CD14-positive monocyte (primary cell): Measurements from ENCODE around the gene ANKRD17. TPM values are rescaled to one million over a fixed set of nuclear protein-coding genes. Genes with fewer than 3 reads are reported as not detected.
"Not testable (repeated sequence)": the region's sequence is repeated elsewhere in the genome, so short reads cannot be mapped to it uniquely, and the experiment has no call there.

Source experiments
- DNase-seq, 3 donors: peaks; one replicate each; pipeline ENCODE4 v3.0.0-alpha.2; 2011 to 2022
- H2AFZ ChIP-seq: 2 replicates; pipeline ENCODE4 v1.6.0; 2012; ENCODE audit warnings: mild to moderate bottlenecking, low read depth, low read length, inconsistent platforms; ENCODE audit not compliant: insufficient read depth, poor library complexity, severe bottlenecking
- H3K27ac ChIP-seq, 2 donors: 1 replicate in 1 of 2; 2 replicates in 1 of 2; pipeline ENCODE4 v1.5.1; 2012 to 2013; ENCODE audit warnings: low read length in 2 of 2, control low read depth in 1 of 2, inconsistent platforms in 1 of 2, low read depth in 1 of 2, mild to moderate bottlenecking in 1 of 2
- H3K27me3 ChIP-seq, 2 donors: one replicate each; pipeline versions ENCODE4 v1.6.0 to v1.6.1; 2011 to 2013; ENCODE audit warnings: low read length in 2 of 2; ENCODE audit not compliant: control insufficient read depth in 2 of 2, insufficient read depth in 2 of 2
- H3K36me3 ChIP-seq, 2 donors: replicated peaks in 1 of 2; 1 replicate in 1 of 2; 2 replicates in 1 of 2; pipeline versions ENCODE4 v1.5.1 to v1.6.1; 2012 to 2013; ENCODE audit warnings: low read length in 2 of 2, control low read depth in 1 of 2, inconsistent platforms in 1 of 2, mild to moderate bottlenecking in 1 of 2; ENCODE audit not compliant: insufficient read depth in 2 of 2, control insufficient read depth in 1 of 2
- H3K4me1 ChIP-seq, 2 donors: 1 replicate in 1 of 2; 2 replicates in 1 of 2; pipeline versions ENCODE4 v1.5.1 to v1.6.1; 2012 to 2013; ENCODE audit warnings: low read length in 2 of 2, control low read depth in 1 of 2, inconsistent platforms in 1 of 2, mild to moderate bottlenecking in 1 of 2, moderate library complexity in 1 of 2; ENCODE audit not compliant: insufficient read depth in 2 of 2, control insufficient read depth in 1 of 2
- H3K4me2 ChIP-seq: replicated peaks from 2 replicates; pipeline ENCODE3; 2012; ENCODE audit warnings: low read length, moderate library complexity, mild to moderate bottlenecking; ENCODE audit not compliant: poor library complexity, severe bottlenecking; ENCODE audit errors: extremely low read depth
- H3K4me3 ChIP-seq, 3 experiments: fragments of 200-600 bp in 1 of 3; sonication (generic) in 1 of 3; replicated peaks in 1 of 3; 1 replicate in 2 of 3; 2 replicates in 1 of 3; pipeline ENCODE4 v1.5.1; 2011 to 2013; ENCODE audit warnings: low read length in 3 of 3, mild to moderate bottlenecking in 3 of 3, control low read depth in 2 of 3, low read depth in 2 of 3, inconsistent platforms in 1 of 3, moderate library complexity in 1 of 3
- H3K79me2 ChIP-seq: 2 replicates; pipeline ENCODE4 v1.6.0; 2012; ENCODE audit warnings: mild to moderate bottlenecking, control low read depth, inconsistent platforms, low read length, moderate library complexity; ENCODE audit not compliant: insufficient read depth
- H3K9ac ChIP-seq: 2 replicates; pipeline ENCODE4 v1.6.0; 2017; ENCODE audit warnings: low read length, mild to moderate bottlenecking; ENCODE audit not compliant: insufficient read depth, poor library complexity, severe bottlenecking
- H3K9me3 ChIP-seq, 2 donors: replicated peaks in 1 of 2; 1 replicate in 1 of 2; 2 replicates in 1 of 2; pipeline versions ENCODE4 v1.5.1 to v1.6.1; 2012 to 2013; ENCODE audit warnings: low read length in 2 of 2, control low read depth in 1 of 2; ENCODE audit not compliant: control insufficient read depth in 1 of 2, insufficient read depth in 1 of 2
- H4K20me1 ChIP-seq: 2 replicates; pipeline ENCODE4 v1.6.0; 2012; ENCODE audit warnings: mild to moderate bottlenecking, low read length, control low read depth, moderate library complexity; ENCODE audit not compliant: insufficient read depth
- H3K27ac Mint-ChIP-seq, 7 donors: one replicate each; pipeline ENCODE4 v1.8.0; 2020; ENCODE audit warnings: mild to moderate bottlenecking in 7 of 7, mixed read lengths in 7 of 7, moderate library complexity in 6 of 7, inconsistent platforms in 2 of 7
- H3K27me3 Mint-ChIP-seq, 3 donors: one replicate each; pipeline ENCODE4 v1.8.0; 2021 to 2022; ENCODE audit warnings: low read depth in 3 of 3, mild to moderate bottlenecking in 3 of 3, mixed read lengths in 3 of 3, moderate library complexity in 3 of 3, inconsistent platforms in 1 of 3
- H3K36me3 Mint-ChIP-seq, 2 donors: one replicate each; pipeline ENCODE4 v1.8.0; 2020; ENCODE audit warnings: mixed read lengths in 2 of 2, inconsistent platforms in 1 of 2, mild to moderate bottlenecking in 1 of 2
- H3K4me1 Mint-ChIP-seq: one replicate; pipeline ENCODE4 v1.8.0; 2020; ENCODE audit warnings: mild to moderate bottlenecking, mixed read lengths
- H3K4me3 Mint-ChIP-seq, 2 donors: one replicate each; pipeline ENCODE4 v1.8.0; 2020; ENCODE audit warnings: mild to moderate bottlenecking in 2 of 2, mixed read lengths in 2 of 2, moderate library complexity in 1 of 2
- H3K9me3 Mint-ChIP-seq, 7 donors: one replicate each; pipeline ENCODE4 v1.8.0; 2020 to 2022; ENCODE audit warnings: mixed read lengths in 7 of 7, mild to moderate bottlenecking in 6 of 7, moderate library complexity in 6 of 7, inconsistent platforms in 2 of 7
- CTCF ChIP-seq: fragments of 200-600 bp; IDR thresholded peaks from one replicate; pipeline ENCODE4 v1.8.0; 2022; ENCODE audit warnings: antibody characterized with exemption, mild to moderate bottlenecking
- WGBS: methylation state at CpG from one replicate; pipeline ENCODE4 v1.1.5; 2013; ENCODE audit warnings: missing lambda C conversion rate; ENCODE audit not compliant: insufficient coverage; 5-methylcytosine and 5-hydroxymethylcytosine counted together
- intact Hi-C, 2 donors: fragments of 100-400 bp; cut with micrococcal nuclease; formaldehyde crosslinking; loops; one replicate each; pipeline versions ENCODE4 v1.15.0 to v1.15.1; 2023
- polyA plus RNA-seq, 3 donors: library from polyadenylated mRNA; depleted of rRNA in 1 of 3; unstranded in 2 of 3; stranded (reverse) in 1 of 3; fragments of 300-500 nt in 2 of 3; fragments of >200 nt in 1 of 3; fragmentation: Illumina TruSeq in 2 of 3; gene quantifications; 1 replicate in 2 of 3; 2 replicates in 1 of 3; pipeline ENCODE4 v1.2.3, GENCODE V29; 2012 to 2021

The ANKRD17 gene
- polyA plus RNA-seq, 3 donors: 5.3 to 18.9 (median 9.0) TPM

DNA sequence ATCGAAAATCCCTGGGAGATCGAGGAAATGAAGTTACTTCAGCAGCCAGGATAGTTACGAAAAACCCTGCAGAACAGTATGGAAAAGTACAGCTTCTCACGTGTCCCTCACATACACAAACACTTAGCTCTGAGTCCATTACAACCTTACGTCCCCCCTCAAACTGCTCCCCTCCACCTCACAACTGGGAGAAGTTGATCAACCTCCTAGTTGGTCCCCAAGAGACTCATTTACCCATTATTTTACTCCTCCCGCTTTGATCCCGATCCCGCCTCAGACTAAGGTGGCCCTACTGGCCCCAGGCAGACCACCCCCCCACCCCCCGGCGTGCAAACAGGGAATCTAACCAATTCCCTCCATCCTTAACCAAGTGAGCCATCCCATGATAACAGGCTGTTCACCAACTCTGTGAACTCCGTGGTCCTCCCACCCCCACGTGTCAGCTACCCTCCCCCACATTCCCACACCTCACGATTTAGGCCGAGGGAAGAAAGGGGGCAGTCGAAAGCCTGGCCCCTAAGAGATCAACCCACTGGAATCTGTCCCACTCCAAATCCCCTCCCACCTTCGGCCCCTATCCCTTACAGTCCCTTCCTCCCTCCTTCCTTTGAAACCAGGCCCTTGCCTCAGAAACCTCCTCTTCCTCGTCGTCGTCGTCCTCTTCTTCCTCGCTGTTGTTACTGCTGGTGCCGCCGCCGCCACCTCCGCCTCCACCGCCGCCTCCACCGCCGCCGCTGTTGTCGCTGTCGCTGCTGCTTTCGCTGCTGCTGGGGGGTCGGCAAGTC lies 755 bp downstream of the ANKRD17 start:
- Mint-ChIP-seq H3K9me3 (no peaks in the 10 kb centered on the region), H3K4me1 (peaks cover 45% of the 10 kb centered on the region), H3K36me3 (peaks cover 14 to 17% of the 10 kb centered on the region in 2 donors), H3K4me3 (peak overlapping the region; percentile 98 to 99), H3K27me3 (no peaks in the 10 kb centered on the region), H3K27ac (peak overlapping the region; percentile 98 to 99 (median 99))
- H4K20me1 ChIP-seq: peaks cover 46% of the 10 kb centered on the region
- TF ChIP-seq CTCF: no peak
- H3K4me3 ChIP-seq: peak overlapping the region; percentile 76 to 87 (median 79)
- H3K4me1 ChIP-seq: peaks cover 20 to 30% of the 10 kb centered on the region in 2 donors
- H3K9me3 ChIP-seq: no peaks in the 10 kb centered on the region
- H3K79me2 ChIP-seq: peaks cover 72% of the 10 kb centered on the region
- H3K27me3 ChIP-seq: no peaks in the 10 kb centered on the region
- H3K9ac ChIP-seq: peak overlapping the region; percentile 91
- intact Hi-C loops: loop anchor here (2.0 to 5.0 kb wide), 3 partner anchors 35 to 189 kb away; partner anchors contain the start of gene COX18 (in 1 of the 2)
- H3K27ac ChIP-seq: peak overlapping the region; percentile 96 to 98
- H3K36me3 ChIP-seq: peaks cover 11 to 18% of the 10 kb centered on the region in 2 donors
- peak in 2 of 3 donors; percentile 8 to 24 for DNase-seq
- peak overlapping the region; percentile 79 for H2AFZ ChIP-seq
- WGBS: under 1% methylated on average over 32 of the region's 34 CpGs
- H3K4me2 ChIP-seq: peak overlapping the region; percentile 94

- Mint-ChIP-seq H3K4me3 (peak overlapping the region; percentile 98 to 99), H3K27ac (peak overlapping the region; percentile 98 to 99 (median 99)), H3K9me3 (no peaks in the 10 kb centered on the region), H3K27me3 (no peaks in the 10 kb centered on the region), H3K36me3 (peaks cover 17 to 19% of the 10 kb centered on the region in 2 donors), H3K4me1 (peaks cover 46% of the 10 kb centered on the region)
- no CpG with 5 or more reads among the region's 6 CpGs for WGBS
- Histone ChIP-seq H3K79me2 (peaks cover 78% of the 10 kb centered on the region), H3K4me1 (peaks cover 20 to 30% of the 10 kb centered on the region in 2 donors), H3K4me3 (peak overlapping the region; percentile 76 to 87 (median 79)), H3K9me3 (no peaks in the 10 kb centered on the region), H3K27ac (peak overlapping the region in 1 of 2 donors; percentile 96), H3K27me3 (no peaks in the 10 kb centered on the region), H2AFZ (peak overlapping the region; percentile 79), H3K9ac (peak overlapping the region; percentile 91), H3K4me2 (peak overlapping the region; percentile 94), H3K36me3 (peaks cover 15 to 24% of the 10 kb centered on the region in 2 donors), H4K20me1 (peaks cover 53% of the 10 kb centered on the region)
- TF ChIP-seq CTCF: peak; percentile 88
- DNase-seq: peak; percentile 62 to 78 (median 74)
- intact Hi-C loops: loop anchor here in 1 of 2 donors (5.0 kb wide), 1 partner anchor 35 kb away; no protein-coding TSS in a partner anchor
These were observed 1.4 kb downstream of the ANKRD17 start for GRCh38 chr4:73257234-73257633.

- not testable (repeated sequence) for H3K4me3 ChIP-seq, H3K27me3 ChIP-seq, H3K9me3 Mint-ChIP-seq, H3K4me2 ChIP-seq, H3K9ac ChIP-seq, H3K9me3 ChIP-seq, DNase-seq, H3K4me3 Mint-ChIP-seq, H2AFZ ChIP-seq, H3K27me3 Mint-ChIP-seq
- intact Hi-C loops: loop anchor here in 1 of 2 donors (5.0 kb wide), 1 partner anchor 34 kb away; no protein-coding TSS in a partner anchor
- peaks cover 15 to 29% of the 10 kb centered on the region in 2 donors for H3K36me3 ChIP-seq
- H3K79me2 ChIP-seq: peaks cover 91% of the 10 kb centered on the region
- no CpG with 5 or more reads among the region's 8 CpGs for WGBS
- peak overlapping the region in 2 of 7 donors; percentile 50 to 70 for H3K27ac Mint-ChIP-seq
- H3K4me1 Mint-ChIP-seq: peaks cover 46% of the 10 kb centered on the region
- peaks cover 18 to 21% of the 10 kb centered on the region in 2 donors for H3K36me3 Mint-ChIP-seq
- H4K20me1 ChIP-seq: peaks cover 66% of the 10 kb centered on the region
- H3K4me1 ChIP-seq: peaks cover 20 to 30% of the 10 kb centered on the region in 2 donors
- peak overlapping the region in 1 of 2 donors; percentile 21 for H3K27ac ChIP-seq
These were observed 2.8 kb downstream of the ANKRD17 start for GRCh38 chr4:73255847-73256246.
